ENCODE data around the gene ZNF677. TPM values are rescaled to one million over a fixed set of nuclear protein-coding genes. Genes with fewer than 3 reads are reported as not detected.

Gene ZNF677
- total and polyA plus RNA-seq, 2 donors (not counting 3 experiments of a cell fraction or from before 2014, with no cell fraction given) = 13.4 to 21.0 TPM

- Histone ChIP-seq H3K9me1 (replicated peaks; ENCODE audit: control insufficient read depth, extremely low read depth, insufficient read depth, low read length) (no peaks in the 10 kb centered on the region), H3K9me3 (replicated peaks; ENCODE audit: control insufficient read depth, insufficient read depth, low read length) (peaks cover 3% of the 10 kb centered on the region), H3K27me3 (ENCODE audit: control insufficient read depth in 2 of 2, insufficient read depth in 2 of 2, low read length in 2 of 2) (no peaks in the 10 kb centered on the region), H3K36me3 (ENCODE audit: control insufficient read depth in 2 of 2, extremely low read depth in 1 of 2, insufficient read depth in 2 of 2, low read length in 2 of 2) (no peaks in the 10 kb centered on the region), H3K79me2 (ENCODE audit: control insufficient read depth, insufficient read depth, low read length) (no peaks in the 10 kb centered on the region), H4K20me1 (replicated peaks; ENCODE audit: control insufficient read depth, extremely low read depth, insufficient read depth, low read length) (no peaks in the 10 kb centered on the region), H3K4me1 (ENCODE audit: control insufficient read depth, extremely low read depth, insufficient read depth, low read length) (no peaks in the 10 kb centered on the region), H3K27ac (ENCODE audit: insufficient read depth, low read depth, low read length) (no peak overlapping the region), H3K9ac (replicated peaks; ENCODE audit: extremely low read depth, insufficient read depth, low read length) (no peak overlapping the region), H2AFZ (ENCODE audit: low read depth, low read length) (no peak overlapping the region), H3K4me2 (ENCODE audit: insufficient read depth, low read length) (no peak overlapping the region), H3K4me3 (replicated peaks in 1 of 3; ENCODE audit: insufficient read depth in 1 of 3, low read depth in 1 of 3, low read length in 3 of 3) (no peak overlapping the region)
- TF ChIP-seq MYC (IDR thresholded peaks at IDR 0.05; ENCODE audit: low read depth, low read length) (no peak), POLR2A (IDR thresholded peaks at IDR 0.05; ENCODE audit: low read depth, low read length) (no peak), EZH2 (IDR thresholded peaks at IDR 0.05; ENCODE audit: borderline replicate concordance, low read depth, low read length, severe bottlenecking) (no peak), GATA2 (IDR thresholded peaks at IDR 0.05; ENCODE audit: insufficient read depth, insufficient read length, low read depth, low read length) (no peak), FOS (IDR thresholded peaks at IDR 0.05; ENCODE audit: borderline replicate concordance, insufficient read depth, low read length) (no peak), MAX (IDR thresholded peaks at IDR 0.05; ENCODE audit: insufficient read depth, insufficient read length) (no peak), JUN (IDR thresholded peaks at IDR 0.05; ENCODE audit: borderline replicate concordance, insufficient read depth, insufficient read length, low read depth) (no peak)
- ChIA-PET POLR2A (no interaction called here), CTCF (no interaction called here)
- BruUV-seq (replicated peaks) = no TSS peak
- peak; percentile 2 for DNase-seq (ENCODE audit: low read depth, low spot score)
- intact Hi-C loops (cut with micrococcal nuclease) = no loop called here
- FAIRE-seq = no peak
- dilution Hi-C loops (cut with MboI; ENCODE audit: extremely low pct_ligation_motif_present, low sequenced_read_pairs) = no loop called here
Measured at GRCh38 chr19:53294786-53295441, 40.2 kb upstream of the ZNF677 start.

Data from endothelial cell of umbilical vein (primary cell).